HG03442 (cell line): ENCODE results near the gene SLC44A4.
A peak's percentile ranks its signal among the peaks of the same experiment; 100 is the strongest.
"Not testable (repeated sequence)": the region's sequence is repeated elsewhere in the genome, so short reads cannot be mapped to it uniquely, and the experiment has no call there.

ENCODE experiments used
- ATAC-seq: cut with Tn5 transposase; IDR thresholded peaks from one replicate; pipeline ENCODE4 v1.9.1; 2021; ENCODE audit warnings: mild to moderate bottlenecking, moderate library complexity; ENCODE audit not compliant: unreplicated experiment

SLC44A4 gene

DNA sequence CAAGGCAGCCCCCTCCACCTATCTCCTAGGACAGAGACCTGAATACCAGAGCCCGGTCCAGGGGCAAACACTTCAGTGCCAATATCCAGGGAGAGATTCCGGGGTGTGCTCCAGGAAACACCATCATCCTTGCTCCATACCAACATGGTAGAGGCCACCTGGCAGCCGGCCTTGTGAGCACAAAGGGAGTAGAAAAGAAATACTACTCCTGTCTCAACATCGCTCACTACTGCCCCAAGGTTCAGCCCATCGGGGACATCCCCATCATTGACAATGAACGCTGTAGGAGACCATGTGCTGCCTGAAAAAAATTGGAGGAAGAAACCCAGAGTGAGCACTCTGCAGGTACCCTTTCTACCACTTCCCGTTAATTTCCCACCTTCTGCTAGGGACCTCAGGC is 17.6 kb downstream of the SLC44A4 start:
- no peak for ATAC-seq

DNA sequence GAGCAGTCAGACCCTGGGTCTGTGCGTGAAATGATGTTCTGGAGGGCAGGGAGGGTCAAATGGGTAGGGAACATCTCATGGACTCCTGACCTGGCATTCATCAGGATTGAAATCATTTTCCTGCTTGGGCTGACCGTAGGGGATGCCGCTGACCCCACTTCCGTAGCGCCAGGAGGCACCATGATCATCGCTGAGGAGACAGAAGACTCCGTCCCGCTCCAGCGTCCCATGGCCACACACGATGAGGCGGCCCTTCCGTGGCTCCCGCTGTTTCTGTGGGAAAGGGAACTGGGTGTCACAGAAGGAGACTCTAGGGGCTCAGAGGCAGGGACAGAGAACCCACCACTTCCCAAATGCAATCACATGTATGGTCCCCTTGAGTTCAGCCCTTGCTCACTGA is 18.4 kb downstream of the SLC44A4 start:
- no peak for ATAC-seq

DNA sequence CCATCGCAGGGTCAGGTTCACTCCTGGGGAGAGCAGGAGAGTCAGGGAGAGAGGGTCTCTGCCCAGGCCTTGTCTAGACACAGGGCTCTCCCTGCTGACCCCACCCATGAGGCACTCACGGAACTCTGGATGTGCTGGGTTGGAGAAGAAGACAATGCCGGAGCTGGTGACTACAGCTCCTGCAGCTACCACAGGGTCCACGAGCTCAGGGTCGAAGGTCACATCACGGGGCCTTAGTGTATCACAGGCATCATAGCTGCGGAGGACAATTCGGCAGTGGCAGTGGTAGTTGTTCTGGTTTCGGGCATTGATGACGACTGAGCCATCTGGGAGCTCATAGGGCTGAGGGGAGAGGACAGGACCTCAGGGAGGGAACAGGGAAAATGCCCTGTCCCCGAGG is 18.9 kb downstream of the SLC44A4 start:
- no peak for ATAC-seq

DNA sequence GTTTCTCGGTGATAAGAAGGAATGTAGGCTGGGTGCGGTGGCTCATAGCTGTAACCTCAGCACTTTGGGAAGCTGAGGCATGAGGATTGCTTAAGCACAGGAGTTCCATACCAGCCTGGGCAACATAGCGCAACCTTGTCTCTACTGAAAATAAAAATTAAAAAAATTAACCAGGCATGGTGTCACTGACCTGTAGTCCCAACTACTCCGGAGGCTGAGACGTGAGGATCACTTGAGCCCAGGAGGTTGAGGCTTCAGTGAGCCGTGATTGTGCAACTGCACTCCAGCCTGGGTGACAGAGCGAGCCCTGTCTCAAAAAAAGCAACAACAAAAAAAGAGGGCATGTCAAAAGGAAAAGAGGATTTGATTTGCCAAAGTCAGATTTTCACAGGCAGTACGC is 20.1 kb downstream of the SLC44A4 start:
- no peak for ATAC-seq

DNA sequence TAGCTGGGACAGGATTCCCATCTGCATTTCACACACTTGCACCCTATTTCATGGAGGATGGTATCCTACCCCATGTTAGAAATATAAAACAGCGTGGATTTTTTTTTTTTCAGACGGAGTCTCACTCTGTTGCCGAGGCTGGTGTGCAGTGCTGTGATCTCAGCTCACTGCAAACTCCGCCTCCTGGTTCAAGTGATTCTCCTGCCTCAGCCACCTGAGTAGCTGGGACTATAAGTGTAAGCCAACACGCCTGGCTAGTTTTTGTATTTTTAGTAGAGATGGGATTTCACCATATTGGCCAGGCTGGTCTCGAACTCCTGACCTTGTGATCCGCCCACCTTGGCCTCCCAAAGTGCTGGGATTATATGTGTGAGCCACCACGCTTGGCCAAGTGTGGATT is 21.0 kb downstream of the SLC44A4 start:
- not testable (repeated sequence) for ATAC-seq

DNA sequence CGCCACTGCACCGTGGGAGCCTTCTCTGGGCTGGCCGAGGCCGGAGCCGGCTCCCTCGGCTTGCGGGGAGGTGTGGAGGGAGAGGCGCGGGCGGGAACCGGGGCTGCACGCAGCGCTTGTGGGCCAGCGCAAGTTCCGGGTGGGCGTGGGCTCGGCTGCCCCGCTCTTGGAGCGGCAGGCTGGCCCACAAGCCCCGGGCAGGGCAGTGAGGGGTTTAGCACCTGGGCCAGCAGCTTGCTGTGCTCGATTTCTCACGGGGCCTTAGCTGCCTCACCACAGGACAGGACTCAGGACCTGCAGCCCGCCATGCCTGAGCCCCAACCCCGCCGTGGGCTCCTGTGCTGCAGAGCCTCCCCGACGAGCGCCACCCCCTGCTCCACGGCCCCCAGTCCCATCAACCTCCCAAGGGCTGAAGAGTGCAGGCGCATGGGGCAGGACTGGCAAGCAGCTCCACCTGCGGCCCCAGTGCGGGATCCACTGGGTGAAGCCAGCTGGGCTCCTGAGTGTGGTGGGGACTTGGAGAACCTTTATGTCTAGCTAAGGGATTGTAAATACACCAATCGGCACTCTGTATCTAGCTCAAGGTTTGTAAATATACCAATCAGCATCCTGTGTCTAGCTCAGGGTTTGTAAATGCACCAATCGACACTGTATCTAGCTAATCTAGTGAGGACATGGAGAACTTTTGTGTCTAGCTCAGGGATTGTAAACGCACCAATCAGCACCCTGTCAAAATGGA is 26.6 kb downstream of the SLC44A4 start:
- not testable (repeated sequence) for ATAC-seq

DNA sequence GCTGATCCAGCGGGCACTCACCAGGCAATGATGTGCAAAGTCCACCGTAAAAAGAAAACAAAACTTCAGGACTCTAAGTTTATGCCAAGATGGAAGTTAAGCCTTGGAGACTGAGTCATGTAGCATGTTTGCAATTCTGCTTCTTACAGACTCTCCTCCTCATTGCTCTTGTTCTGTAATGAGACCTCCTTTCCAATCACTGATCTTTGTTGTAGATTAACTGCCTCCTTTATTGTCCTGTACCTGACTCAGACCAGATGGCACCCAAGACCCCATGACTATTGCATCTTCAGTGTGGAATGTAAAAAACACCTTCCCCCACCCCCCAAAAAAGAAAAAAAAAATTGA is 27.3 kb downstream of the SLC44A4 start:
- ATAC-seq: no peak

DNA sequence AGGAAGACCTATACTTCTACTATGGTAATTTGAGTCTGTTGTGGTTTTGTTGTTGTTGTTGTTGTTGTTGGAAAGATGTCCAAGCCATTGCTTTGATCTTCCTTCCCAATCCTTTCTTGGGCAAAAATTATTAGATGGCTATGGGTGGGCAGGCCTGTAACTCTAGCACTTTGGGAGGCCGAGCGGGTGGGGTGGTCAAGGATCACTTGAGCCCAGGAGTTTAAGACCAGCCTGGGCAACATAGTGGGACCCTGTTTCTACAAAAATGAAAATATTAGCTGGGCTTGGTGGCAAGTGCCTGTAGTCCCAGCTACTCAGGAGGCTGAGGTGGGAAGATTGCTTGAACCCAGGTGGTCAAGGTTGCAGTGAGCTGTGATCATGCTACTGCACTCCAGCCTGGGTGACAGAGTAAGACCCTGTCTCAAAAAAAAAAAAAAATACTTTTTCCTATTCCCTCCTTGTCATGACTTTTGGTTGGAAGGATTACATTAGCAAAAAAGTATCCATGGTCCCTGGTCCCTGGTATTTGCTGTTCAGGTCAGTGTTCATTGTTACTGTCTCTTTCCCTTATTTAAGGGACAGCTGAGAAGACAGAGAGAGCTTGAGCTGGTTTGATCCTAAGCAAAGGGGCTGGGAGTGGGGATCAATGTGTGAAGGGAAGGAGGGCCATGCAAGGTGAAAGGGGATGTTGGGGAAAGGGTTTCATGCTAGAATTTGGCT is 27.9 kb downstream of the SLC44A4 start:
- no peak for ATAC-seq

DNA sequence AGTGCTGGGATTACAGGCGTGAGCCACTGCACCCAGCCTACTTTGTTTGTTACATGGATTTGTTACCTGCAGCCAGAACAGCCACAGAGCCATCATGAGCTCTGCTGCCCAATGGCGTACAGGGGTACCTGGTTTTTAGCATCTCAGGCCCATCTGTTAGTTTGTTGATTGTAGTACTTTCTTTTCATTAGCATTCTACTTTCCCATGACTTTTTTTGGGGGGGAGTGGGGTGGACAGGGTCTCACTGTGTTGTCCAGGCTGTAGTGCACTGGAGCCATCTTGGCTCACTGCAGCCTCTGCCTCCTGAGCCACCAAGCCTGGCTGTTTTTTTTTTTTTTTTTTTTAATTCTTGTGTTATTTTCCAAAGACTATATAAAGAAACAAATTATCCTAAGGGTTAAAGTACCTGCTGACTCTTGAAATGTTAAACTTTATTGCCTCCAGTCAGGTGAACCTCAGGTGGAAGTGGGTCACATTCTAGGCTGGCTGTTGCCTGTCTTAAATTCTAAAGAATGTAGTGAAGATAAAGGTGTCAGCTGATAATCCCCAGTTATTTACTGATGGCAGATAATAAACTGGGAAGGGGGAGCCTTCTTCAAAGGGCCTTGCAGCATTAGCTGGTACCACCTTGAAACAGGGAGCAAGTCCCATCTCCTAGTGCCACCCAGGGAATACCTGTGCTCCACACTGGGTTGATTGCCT is 31.4 kb downstream of the SLC44A4 start:
- no peak for ATAC-seq

DNA sequence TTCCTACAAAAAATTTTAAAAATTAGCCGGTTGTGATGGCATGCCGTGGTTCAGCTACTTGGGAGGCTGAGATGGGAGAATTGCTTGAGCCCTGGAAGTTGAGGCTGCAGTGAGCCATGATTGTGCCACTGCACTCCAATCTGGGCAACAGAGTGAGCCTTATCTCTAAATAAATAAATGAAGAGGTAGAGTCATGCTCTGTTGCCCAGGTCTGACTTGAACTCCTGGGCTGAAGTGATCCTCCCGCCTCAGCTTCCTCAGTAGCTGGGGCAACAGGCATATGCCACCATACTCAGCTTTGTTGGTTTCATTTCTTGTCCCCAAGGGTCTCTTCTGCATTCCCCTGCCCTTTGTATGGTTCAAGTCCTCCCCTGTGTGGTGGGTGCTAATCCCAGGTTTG is 34.3 kb downstream of the SLC44A4 start:
- ATAC-seq: no peak

DNA sequence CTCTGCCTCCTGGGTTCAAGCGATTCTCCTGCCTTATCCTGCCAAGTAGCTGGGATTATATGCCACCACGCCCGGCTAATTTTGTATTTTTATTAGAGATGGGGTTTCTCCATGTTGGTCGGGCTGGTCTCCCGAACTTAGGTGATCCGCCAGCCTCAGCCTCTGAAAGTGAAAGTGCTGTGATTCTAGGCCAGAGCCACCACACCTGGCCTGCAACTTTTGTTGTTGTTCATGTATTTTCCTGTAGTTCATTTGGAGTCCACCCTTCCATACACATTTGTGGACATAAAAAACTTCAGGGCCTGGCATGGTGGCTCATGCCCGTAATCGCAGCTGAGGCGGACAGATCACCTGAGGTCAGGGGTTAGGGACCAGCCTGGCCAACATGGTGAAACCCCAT is 36.7 kb downstream of the SLC44A4 start:
- ATAC-seq: no peak

DNA sequence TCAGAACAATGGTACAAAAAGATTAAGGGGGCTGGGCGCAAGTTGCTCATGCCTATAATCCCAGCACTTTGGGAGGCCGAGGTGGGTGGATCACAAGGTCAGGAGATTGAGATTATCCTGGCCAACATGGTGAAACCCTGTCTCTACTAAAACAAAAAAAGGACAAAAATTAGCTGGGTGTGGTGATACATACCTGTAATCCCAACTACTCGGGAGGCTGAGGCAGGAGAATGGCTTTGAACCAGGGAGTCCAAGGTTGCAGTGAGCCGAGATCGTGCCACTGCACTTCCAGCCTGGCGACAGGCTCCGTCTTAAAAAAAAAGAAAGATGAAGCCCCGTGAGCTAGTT is 39.0 kb downstream of the SLC44A4 start:
- ATAC-seq: not testable (repeated sequence)

DNA sequence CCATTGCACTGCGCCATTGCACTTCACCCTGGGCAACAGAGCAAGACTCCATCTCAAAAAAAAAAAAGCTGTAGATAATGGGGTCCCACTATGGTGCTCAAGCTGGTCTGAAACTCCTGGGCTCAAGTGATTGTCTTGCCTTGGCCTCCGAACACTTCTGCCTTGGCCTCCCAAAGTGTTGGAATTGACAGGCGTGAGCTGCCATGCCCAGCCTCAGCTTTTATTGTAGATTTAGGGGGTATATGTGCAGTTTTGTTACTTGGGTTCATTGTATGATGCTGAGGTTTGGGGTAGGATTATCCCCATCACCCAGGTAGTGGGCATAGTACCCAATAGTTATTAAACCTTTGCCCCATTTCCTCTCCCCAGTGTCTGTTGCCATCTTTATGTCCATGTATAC is 39.8 kb downstream of the SLC44A4 start:
- ATAC-seq: no peak

DNA sequence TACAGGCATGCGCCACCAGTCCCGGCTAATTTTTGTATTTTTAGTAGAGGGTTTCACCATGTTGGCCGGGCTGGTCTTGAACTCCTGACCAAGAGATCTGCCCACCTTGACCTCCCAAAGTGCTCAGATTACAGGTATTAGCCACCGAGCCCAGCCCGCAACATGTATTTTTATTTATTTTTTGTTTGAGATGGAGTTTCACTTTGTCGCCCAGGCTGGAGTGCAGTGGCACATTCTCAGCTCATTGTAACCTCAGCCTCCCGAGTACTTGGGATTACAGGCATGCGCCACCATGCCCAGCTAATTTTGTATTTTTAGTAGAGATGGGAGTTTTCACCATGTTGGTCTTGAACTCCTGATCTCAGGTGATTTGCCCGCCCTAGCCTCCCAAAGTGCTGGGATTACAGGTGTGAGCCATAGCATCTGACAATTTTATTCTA is 40.7 kb downstream of the SLC44A4 start:
- not testable (repeated sequence) for ATAC-seq

DNA sequence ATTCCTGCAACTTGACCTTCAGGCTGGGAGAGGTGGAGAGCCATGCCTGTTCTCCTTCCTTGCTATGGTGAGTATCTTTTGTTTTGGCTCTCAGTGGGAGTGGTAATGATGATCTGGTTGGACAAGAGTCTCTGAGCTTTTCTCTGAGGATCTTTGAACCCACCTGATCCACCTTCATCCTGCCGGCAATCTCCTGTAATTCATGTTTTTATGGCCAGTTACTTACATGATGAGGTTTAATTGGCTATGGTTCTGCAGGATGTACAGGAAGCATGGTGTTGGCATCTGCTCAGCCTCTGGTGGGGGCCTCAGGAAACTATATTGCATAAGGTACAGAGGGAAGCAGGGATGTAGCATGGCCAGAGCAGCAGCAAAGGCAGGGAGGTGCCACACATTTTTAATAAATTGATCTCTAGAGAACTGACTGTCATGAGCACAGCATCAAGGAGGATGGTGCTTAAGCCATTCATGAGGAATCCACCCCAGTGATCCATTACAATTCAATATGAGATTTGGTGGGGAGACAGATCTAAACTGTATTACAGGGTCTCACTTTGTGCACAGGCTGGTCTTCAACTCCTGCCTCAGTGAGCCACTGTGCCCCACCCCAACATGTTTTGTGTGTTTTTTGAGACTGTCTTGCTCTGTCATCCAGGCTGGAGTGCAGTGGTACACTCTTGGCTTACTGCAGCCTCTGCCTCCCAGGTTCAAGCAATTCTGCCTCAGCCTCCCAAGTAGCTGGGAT is 41.3 kb downstream of the SLC44A4 start:
- no peak for ATAC-seq

DNA sequence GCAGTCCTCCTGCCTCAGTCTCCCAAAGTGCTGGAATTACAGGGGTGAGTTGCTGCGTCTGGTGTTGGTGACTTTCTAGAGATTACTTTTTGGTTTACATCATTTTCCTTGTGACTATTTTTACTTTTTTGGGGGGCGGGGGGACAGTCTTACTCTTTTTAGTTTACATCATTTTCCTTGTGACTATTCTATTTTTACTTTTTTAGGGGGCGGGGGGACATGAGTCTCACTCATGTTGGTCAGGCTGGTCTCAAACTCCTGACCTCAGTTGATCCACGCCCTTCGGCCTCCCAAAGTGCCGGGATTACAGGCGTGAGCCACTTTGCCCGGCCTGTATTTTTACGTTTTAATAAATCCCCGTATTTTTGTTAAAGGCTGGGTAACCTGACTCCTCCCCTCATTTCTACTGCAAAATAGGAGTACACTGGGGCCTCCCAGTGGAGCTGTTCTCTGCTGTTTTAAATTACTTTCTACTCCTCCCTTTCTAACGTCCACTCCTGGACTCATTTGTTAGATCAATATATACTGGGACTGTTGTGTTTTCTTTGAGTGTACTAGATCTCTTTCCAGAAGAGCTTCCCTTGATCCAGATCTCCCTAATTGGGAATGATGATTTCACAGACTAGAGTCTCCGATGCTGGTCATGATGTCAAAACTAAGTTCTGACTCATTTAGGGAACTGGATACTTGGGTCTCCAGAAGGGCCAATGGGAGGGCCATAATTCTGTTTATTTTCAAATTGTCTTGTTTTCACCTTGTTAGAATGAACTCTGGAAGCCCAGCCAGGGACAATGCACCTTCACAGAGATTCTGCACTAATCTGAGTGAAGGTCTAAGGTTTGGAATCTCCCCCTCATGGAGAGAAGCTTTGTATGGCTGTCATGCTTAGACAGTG is 42.1 kb downstream of the SLC44A4 start:
- ATAC-seq: no peak

DNA sequence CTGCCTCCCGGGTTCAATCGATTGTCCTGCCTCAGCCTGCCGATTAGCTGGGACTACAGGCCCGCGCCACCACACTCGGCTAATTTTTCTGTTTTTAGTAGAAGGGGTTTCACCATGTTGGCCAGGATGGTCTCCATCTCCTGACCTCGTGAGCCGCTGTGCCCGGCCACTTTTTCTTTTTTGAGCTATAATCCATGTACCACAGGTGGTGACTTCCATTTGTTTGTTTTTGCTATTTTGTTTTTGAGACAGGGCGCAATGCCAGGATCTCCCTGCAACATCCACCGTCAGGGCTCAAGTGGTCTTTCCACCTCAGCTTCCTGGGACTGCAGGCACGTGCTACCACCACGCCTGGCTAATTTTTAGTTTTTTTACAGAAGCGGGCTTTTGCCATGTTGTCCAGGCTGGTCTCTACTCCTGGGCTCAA is 42.7 kb downstream of the SLC44A4 start:
- no peak for ATAC-seq

DNA sequence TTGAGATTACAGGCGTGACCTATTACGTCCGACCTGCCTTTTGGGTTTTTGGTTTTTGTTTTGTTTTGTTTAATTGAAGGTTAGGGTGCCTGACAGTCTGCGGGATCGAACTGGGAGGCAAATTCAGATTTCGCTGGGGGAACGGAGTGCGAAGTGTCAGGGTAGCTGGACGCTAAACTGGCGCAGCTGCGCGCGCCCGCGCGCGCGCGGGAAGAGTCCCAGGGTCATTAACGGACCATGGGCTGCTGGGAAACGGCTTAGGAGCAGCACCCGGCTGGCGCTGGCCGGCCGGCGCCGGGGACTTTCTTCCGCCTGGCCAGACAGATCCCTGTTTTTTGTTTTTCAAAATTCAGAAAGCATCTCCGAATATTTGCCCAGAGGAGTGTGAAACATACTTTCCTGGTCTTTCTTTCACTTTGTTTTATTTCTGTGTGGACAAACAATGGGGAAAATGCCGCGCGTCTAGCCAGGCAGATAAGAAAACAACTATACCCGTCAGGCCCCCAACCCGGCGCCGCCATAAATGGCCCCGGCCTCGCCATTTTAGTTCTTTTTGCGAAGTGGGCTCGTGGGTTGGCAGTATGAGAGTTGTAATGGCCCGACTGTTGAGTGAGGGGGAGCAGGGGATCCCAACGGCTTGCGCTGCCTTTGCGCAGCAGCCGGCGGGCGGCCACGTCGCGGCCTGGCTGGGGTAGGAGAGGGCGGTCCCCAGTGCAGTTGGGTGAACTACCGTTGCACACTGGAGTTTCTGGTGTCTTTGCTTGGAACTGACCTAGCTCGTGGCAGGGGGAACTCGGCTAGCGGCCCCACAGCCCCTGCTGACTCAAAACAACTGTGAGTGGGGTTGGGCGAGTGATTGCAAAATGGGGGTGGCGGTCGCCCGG is 44.2 kb downstream of the SLC44A4 start:
- ATAC-seq: peak; percentile 46
